HCT116 (cell line): ENCODE results near the gene GRIK1. TPM values are rescaled to one million over a fixed set of nuclear protein-coding genes. Genes with fewer than 3 reads are reported as not detected.

ENCODE experiments used
- ATAC-seq: fragments of 200-7000 bp; cut with Tn5 transposase; 2 replicates; pipeline ENCODE4 v1.9.1; 2020; ENCODE audit warnings: mild to moderate bottlenecking, moderate library complexity
- BruUV-seq: library from RNA; stranded (reverse); fragments of 400-500 nt; replicated peaks from 2 replicates; lab custom pipeline; 2021; lab: Mats Ljungman, UMichigan
- CTCF ChIA-PET: fragments of 300-600 bp; sonication (Branson Sonifier 250); formaldehyde crosslinking; loops from one replicate; lab custom pipeline; 2021; ENCODE audit warnings: antibody characterized with exemption; lab: Charles Lee
- POLR2A ChIA-PET: fragments of 300-600, 350-600 bp; sonication (Branson Sonifier 250); formaldehyde crosslinking; loops from one replicate; lab custom pipeline; 2021; ENCODE audit warnings: antibody characterized with exemption; lab: Charles Lee
- RAD21 ChIA-PET, 2 experiments: fragments of 300-600 bp; sonication (Branson Sonifier 250); formaldehyde crosslinking; loops; one replicate each; lab custom pipeline; 2023; ENCODE audit warnings: low total read pairs in 2 of 2; ENCODE audit not compliant: uncharacterized antibody in 2 of 2, unreplicated experiment in 2 of 2, low non-redundant PET in 1 of 2; lab: Charles Lee
- DNase-seq: peaks from one replicate; pipeline ENCODE4 v3.0.0-alpha.2; 2010; ENCODE audit warnings: low read depth, low spot score
- H2AFZ ChIP-seq: fragments of 200-600 bp; shearing (Covaris generic), sonication (generic); 2 replicates; pipeline ENCODE4 v1.6.1; 2017; ENCODE audit warnings: low read depth, mixed run types, mixed read lengths, antibody characterized with exemption, low read length; ENCODE audit not compliant: poor library complexity, severe bottlenecking
- H3K27ac ChIP-seq: 2 replicates; pipeline ENCODE4 v1.5.1; 2012; ENCODE audit warnings: low read depth, low read length
- H3K27me3 ChIP-seq: fragments of 200-600 bp; sonication (generic); 2 replicates; pipeline ENCODE4 v1.6.1; 2016; ENCODE audit warnings: mixed run types, low read length, mixed read lengths; ENCODE audit not compliant: insufficient read depth
- H3K36me3 ChIP-seq, 2 experiments: fragments of 200-500 bp in 1 of 2; fragments of 200-600 bp in 1 of 2; sonication (Bioruptor generic) in 1 of 2; sonication (generic) in 1 of 2; 2 replicates each; pipeline versions ENCODE4 v1.5.1 to v1.6.1; 2014 to 2016; ENCODE audit warnings: low read length in 2 of 2, inconsistent platforms in 1 of 2, mixed read lengths in 1 of 2, mixed run types in 1 of 2; ENCODE audit not compliant: insufficient read depth in 2 of 2, control insufficient read depth in 1 of 2
- H3K4me1 ChIP-seq, 2 experiments: fragments of 200-600 bp in 1 of 2; sonication (generic) in 1 of 2; 2 replicates each; pipeline versions ENCODE4 v1.5.1 to v1.6.1; 2012 to 2017; ENCODE audit warnings: low read length in 2 of 2, inconsistent platforms in 1 of 2, mild to moderate bottlenecking in 1 of 2, mixed read lengths in 1 of 2, mixed run types in 1 of 2, moderate library complexity in 1 of 2; ENCODE audit not compliant: insufficient read depth in 2 of 2, control insufficient read depth in 1 of 2
- H3K4me2 ChIP-seq: fragments of 200-600 bp; sonication (generic); 2 replicates; pipeline ENCODE4 v1.6.1; 2017; ENCODE audit warnings: mixed run types, low read length, mixed read lengths
- H3K4me3 ChIP-seq, 2 experiments: fragments of 200-600 bp in 1 of 2; sonication (generic) in 1 of 2; replicated peaks in 1 of 2; 2 replicates each; pipeline ENCODE4 v1.5.1; 2011 to 2016; ENCODE audit warnings: low read length in 2 of 2, control low read depth in 1 of 2, low read depth in 1 of 2, mild to moderate bottlenecking in 1 of 2, mixed read lengths in 1 of 2, mixed run types in 1 of 2
- H3K79me2 ChIP-seq: fragments of 200-600 bp; sonication (generic); 2 replicates; pipeline ENCODE4 v1.6.1; 2017; ENCODE audit warnings: mild to moderate bottlenecking, mixed run types, low read length, moderate library complexity, mixed read lengths; ENCODE audit not compliant: insufficient read depth
- H3K9ac ChIP-seq: fragments of 200-600 bp; sonication (generic); 2 replicates; pipeline ENCODE4 v1.6.1; 2016; ENCODE audit warnings: low read length, mixed read lengths
- H3K9me2 ChIP-seq: fragments of 200-600 bp; sonication (generic), shearing (Covaris generic); 2 replicates; pipeline ENCODE4 v1.6.1; 2017; ENCODE audit warnings: mixed run types, mild to moderate bottlenecking, moderate library complexity; ENCODE audit not compliant: insufficient read depth
- H3K9me3 ChIP-seq, 2 experiments: fragments of 200-500 bp in 1 of 2; fragments of 200-600 bp in 1 of 2; sonication (Bioruptor generic) in 1 of 2; sonication (generic) in 1 of 2; 2 replicates each; pipeline ENCODE4 v1.6.1; 2014 to 2017; ENCODE audit warnings: low read length in 2 of 2, mixed read lengths in 2 of 2, inconsistent platforms in 1 of 2, low read depth in 1 of 2, mild to moderate bottlenecking in 1 of 2, mixed run types in 1 of 2, moderate library complexity in 1 of 2; ENCODE audit not compliant: control insufficient read depth in 1 of 2, insufficient read depth in 1 of 2
- H4K20me1 ChIP-seq: fragments of 200-600 bp; sonication (generic), shearing (Covaris generic); 2 replicates; pipeline ENCODE4 v1.6.1; 2017; ENCODE audit warnings: mixed run types, mild to moderate bottlenecking, moderate library complexity; ENCODE audit not compliant: insufficient read depth
- ATF3 ChIP-seq: IDR thresholded peaks from 2 replicates; pipeline ENCODE4 v1.6.1; 2012
- CEBPB ChIP-seq: IDR thresholded peaks from 2 replicates; pipeline ENCODE4 v1.6.1; 2012; ENCODE audit warnings: low read depth
- EGR1 ChIP-seq: IDR thresholded peaks from 2 replicates; pipeline ENCODE4 v1.6.1; 2012; ENCODE audit warnings: low read depth
- ELF1 ChIP-seq: IDR thresholded peaks from 2 replicates; pipeline ENCODE4 v1.6.1; 2012; ENCODE audit warnings: low read depth, borderline replicate concordance
- EZH2 ChIP-seq: fragments of 200-600 bp; sonication (generic); IDR thresholded peaks from 2 replicates; pipeline ENCODE4 v1.6.1; 2017; ENCODE audit warnings: antibody characterized with exemption, mixed run types
- FOSL1 ChIP-seq: IDR thresholded peaks from 2 replicates; pipeline ENCODE4 v1.6.1; 2012; ENCODE audit warnings: low read depth
- POLR2AphosphoS5 ChIP-seq: IDR thresholded peaks from 2 replicates; pipeline ENCODE4 v1.6.1; 2011; ENCODE audit warnings: mild to moderate bottlenecking, low read depth, low read length, moderate library complexity
- RAD21 ChIP-seq: IDR thresholded peaks from 2 replicates; pipeline ENCODE4 v1.6.1; 2012; ENCODE audit warnings: low read depth, mild to moderate bottlenecking
- SIN3A ChIP-seq: IDR thresholded peaks from 2 replicates; pipeline ENCODE4 v1.6.1; 2012; ENCODE audit warnings: low read depth
- SP1 ChIP-seq: IDR thresholded peaks from 2 replicates; pipeline ENCODE4 v1.6.1; 2012; ENCODE audit warnings: low read depth
- SRF ChIP-seq: IDR thresholded peaks from 2 replicates; pipeline ENCODE4 v1.6.1; 2012; ENCODE audit warnings: low read depth
- TCF7L2 ChIP-seq: IDR thresholded peaks from 2 replicates; pipeline ENCODE4 v1.7.0; 2011; ENCODE audit warnings: borderline replicate concordance, inconsistent platforms; ENCODE audit not compliant: insufficient read depth, insufficient read length; ENCODE audit errors: extremely low read depth
- YY1 ChIP-seq: IDR thresholded peaks from 2 replicates; pipeline ENCODE4 v1.6.1; 2011; ENCODE audit warnings: low read length, low read depth, moderate library complexity, mild to moderate bottlenecking; ENCODE audit not compliant: insufficient replicate concordance; ENCODE audit errors: extremely low read depth
- ZBTB33 ChIP-seq: IDR thresholded peaks from 2 replicates; pipeline ENCODE4 v1.6.1; 2011; ENCODE audit warnings: mild to moderate bottlenecking, low read length, moderate library complexity; ENCODE audit not compliant: insufficient replicate concordance; ENCODE audit errors: extremely low read depth
- ZFX ChIP-seq: fragments of 450-650 bp; IDR thresholded peaks from 2 replicates; pipeline ENCODE4 v1.6.1; 2017
- intact Hi-C: fragments of 100-400 bp; cut with micrococcal nuclease; formaldehyde crosslinking; loops from 2 replicates; pipeline ENCODE4 v1.10.0; 2022
- total RNA-seq: library from RNA; stranded (reverse); gene quantifications from one replicate; pipeline ENCODE4 v1.2.1, GENCODE V29; 2021; ENCODE audit not compliant: unreplicated experiment
- TF ChIP-seq, protein P1 (sequence below): IDR thresholded peaks from 2 replicates; pipeline ENCODE4 v1.6.1; 2012; ENCODE audit warnings: low read depth

GRIK1 gene
- total RNA-seq, 1 experiment from 2014 or later: not detected

- TF ChIP-seq ZBTB33: no peak
- no peak for TF ChIP-seq SRF
- no peak for TF ChIP-seq CEBPB
- no peak for TF ChIP-seq FOSL1
- TF ChIP-seq RAD21: no peak
- no peak for TF ChIP-seq EGR1
- TF ChIP-seq EZH2: no peak
Observed at GRCh38 chr21:29973258-29973657, 33.5 kb upstream of the GRIK1 start (continued).

GRCh38 chr21:29961291-29962027, 21.7 kb upstream of the GRIK1 start:
- ChIA-PET RAD21 (no interaction called here), POLR2A (no interaction called here), CTCF (no interaction called here)
- DNase-seq (no peak), ATAC-seq (no peak)
- Histone ChIP-seq H2AFZ (no peak overlapping the region), H3K27ac (no peak overlapping the region), H3K4me1 (no peaks in the 10 kb centered on the region), H3K79me2 (no peaks in the 10 kb centered on the region), H3K27me3 (no peaks in the 10 kb centered on the region), H4K20me1 (no peaks in the 10 kb centered on the region), H3K36me3 (no peaks in the 10 kb centered on the region), H3K9me3 (peaks cover 25 to 33% of the 10 kb centered on the region in 2 experiments; a peak in 3 of 4 replicates), H3K9ac (no peak overlapping the region), H3K9me2 (no peaks in the 10 kb centered on the region), H3K4me2 (no peak overlapping the region), H3K4me3 (no peak overlapping the region)
- BruUV-seq: no TSS peak
- TF ChIP-seq SP1 (no peak), CEBPB (no peak), ELF1 (no peak), ATF3 (no peak), YY1 (no peak), FOSL1 (no peak), POLR2AphosphoS5 (no peak), EGR1 (no peak), TCF7L2 (no peak), RAD21 (no peak), SIN3A (no peak), ZFX (no peak), SRF (no peak), ZBTB33 (no peak)
- TF ChIP-seq, protein P1, sequence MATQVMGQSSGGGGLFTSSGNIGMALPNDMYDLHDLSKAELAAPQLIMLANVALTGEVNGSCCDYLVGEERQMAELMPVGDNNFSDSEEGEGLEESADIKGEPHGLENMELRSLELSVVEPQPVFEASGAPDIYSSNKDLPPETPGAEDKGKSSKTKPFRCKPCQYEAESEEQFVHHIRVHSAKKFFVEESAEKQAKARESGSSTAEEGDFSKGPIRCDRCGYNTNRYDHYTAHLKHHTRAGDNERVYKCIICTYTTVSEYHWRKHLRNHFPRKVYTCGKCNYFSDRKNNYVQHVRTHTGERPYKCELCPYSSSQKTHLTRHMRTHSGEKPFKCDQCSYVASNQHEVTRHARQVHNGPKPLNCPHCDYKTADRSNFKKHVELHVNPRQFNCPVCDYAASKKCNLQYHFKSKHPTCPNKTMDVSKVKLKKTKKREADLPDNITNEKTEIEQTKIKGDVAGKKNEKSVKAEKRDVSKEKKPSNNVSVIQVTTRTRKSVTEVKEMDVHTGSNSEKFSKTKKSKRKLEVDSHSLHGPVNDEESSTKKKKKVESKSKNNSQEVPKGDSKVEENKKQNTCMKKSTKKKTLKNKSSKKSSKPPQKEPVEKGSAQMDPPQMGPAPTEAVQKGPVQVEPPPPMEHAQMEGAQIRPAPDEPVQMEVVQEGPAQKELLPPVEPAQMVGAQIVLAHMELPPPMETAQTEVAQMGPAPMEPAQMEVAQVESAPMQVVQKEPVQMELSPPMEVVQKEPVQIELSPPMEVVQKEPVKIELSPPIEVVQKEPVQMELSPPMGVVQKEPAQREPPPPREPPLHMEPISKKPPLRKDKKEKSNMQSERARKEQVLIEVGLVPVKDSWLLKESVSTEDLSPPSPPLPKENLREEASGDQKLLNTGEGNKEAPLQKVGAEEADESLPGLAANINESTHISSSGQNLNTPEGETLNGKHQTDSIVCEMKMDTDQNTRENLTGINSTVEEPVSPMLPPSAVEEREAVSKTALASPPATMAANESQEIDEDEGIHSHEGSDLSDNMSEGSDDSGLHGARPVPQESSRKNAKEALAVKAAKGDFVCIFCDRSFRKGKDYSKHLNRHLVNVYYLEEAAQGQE: no peak
- intact Hi-C loops: no loop called here
